Activated T-helper 1 cell treated with Interleukin-2 at 50 U/mL for 16 hours (primary cell): ENCODE results near the gene A1BG.
"Not testable (repeated sequence)": the region's sequence is repeated elsewhere in the genome, so short reads cannot be mapped to it uniquely, and the experiment has no call there.

ENCODE experiments used
- DNase-seq: peaks from one replicate; pipeline ENCODE4 v3.0.0-alpha.2; 2020; ENCODE audit warnings: low read depth

Gene A1BG

GRCh38 chr19:58336216-58336615 lies 17.1 kb downstream of the A1BG start:
- no peak for DNase-seq

- DNase-seq: no peak
Observed at GRCh38 chr19:58335630-58336029, 17.7 kb downstream of the A1BG start.

GRCh38 chr19:58334691-58335249 lies 18.5 kb downstream of the A1BG start:
- no peak for DNase-seq

GRCh38 chr19:58332697-58333096 lies 20.6 kb downstream of the A1BG start:
- no peak for DNase-seq

- DNase-seq: no peak
Observed at GRCh38 chr19:58330458-58330857, 22.8 kb downstream of the A1BG start.

- no peak for DNase-seq
Observed at GRCh38 chr19:58328999-58329398, 24.3 kb downstream of the A1BG start.

GRCh38 chr19:58326914-58327726 lies 26.2 kb downstream of the A1BG start, which contains the start of gene ZSCAN22:
Gene ZSCAN22 (plus strand): TSS chr19:58326994. CDS start chr19:58334803, 7,809 bp downstream.
- DNase-seq: peak; percentile 73

- DNase-seq: no peak
Observed at GRCh38 chr19:58326501-58326913, 26.8 kb downstream of the A1BG start.

- no peak for DNase-seq
Observed at GRCh38 chr19:58325311-58326022, 27.8 kb downstream of the A1BG start.

GRCh38 chr19:58319241-58319640 lies 34.1 kb downstream of the A1BG start:
- no peak for DNase-seq

- DNase-seq: no peak
Observed at GRCh38 chr19:58318297-58318696, 35.0 kb downstream of the A1BG start.

GRCh38 chr19:58317476-58318072 lies 35.7 kb downstream of the A1BG start:
- no peak for DNase-seq

- DNase-seq: no peak
Observed at GRCh38 chr19:58315580-58315979, 37.7 kb downstream of the A1BG start.

GRCh38 chr19:58311345-58311865 lies 41.9 kb downstream of the A1BG start:
- no peak for DNase-seq

- not testable (repeated sequence) for DNase-seq
Observed at GRCh38 chr19:58310685-58311084, 42.6 kb downstream of the A1BG start.

GRCh38 chr19:58307736-58308135 lies 45.6 kb downstream of the A1BG start:
- no peak for DNase-seq

- no peak for DNase-seq
Observed at GRCh38 chr19:58305932-58306323, 47.4 kb downstream of the A1BG start.

- DNase-seq: peak; percentile 92
Observed at GRCh38 chr19:58305065-58305931, 48.0 kb downstream of the A1BG start, which contains the start of gene ERVK3-1. Gene ERVK3-1 (plus strand): TSS chr19:58305377. CDS start chr19:58312169, 6,792 bp downstream.

- no peak for DNase-seq
Observed at GRCh38 chr19:58304748-58305064, 48.6 kb downstream of the A1BG start.

- no peak for DNase-seq
Observed at GRCh38 chr19:58304255-58304654, 49.0 kb downstream of the A1BG start.

- DNase-seq: no peak
Observed at GRCh38 chr19:58300620-58301019, 52.7 kb downstream of the A1BG start.
